A549 treated with dexamethasone at 1 μM for 4 hours (cell line): ENCODE data around the gene SRPRA. TPM values are rescaled to one million over a fixed set of nuclear protein-coding genes. Genes with fewer than 3 reads are reported as not detected.

Experiments used
- total RNA-seq: library from RNA; stranded (reverse); fragments of 200-300 nt; extraction: Qiagen RNA extraction; gene quantifications from 5 replicates; pipeline ENCODE4 v1.2.3, GENCODE V29; 2022

Gene SRPRA
- total RNA-seq = 57.1 to 60.7 TPM (median 59.4 TPM) in 5 replicates

GRCh38 chr11:126268708-126269579 is at the start of gene SRPRA, which contains the start of gene FOXRED1:
Gene SRPRA (minus strand): TSS chr11:126268895. CDS start chr11:126268804, 91 bp downstream.
Gene FOXRED1 (plus strand): TSS chr11:126269154. CDS start chr11:126269207, 53 bp downstream.

DNA sequence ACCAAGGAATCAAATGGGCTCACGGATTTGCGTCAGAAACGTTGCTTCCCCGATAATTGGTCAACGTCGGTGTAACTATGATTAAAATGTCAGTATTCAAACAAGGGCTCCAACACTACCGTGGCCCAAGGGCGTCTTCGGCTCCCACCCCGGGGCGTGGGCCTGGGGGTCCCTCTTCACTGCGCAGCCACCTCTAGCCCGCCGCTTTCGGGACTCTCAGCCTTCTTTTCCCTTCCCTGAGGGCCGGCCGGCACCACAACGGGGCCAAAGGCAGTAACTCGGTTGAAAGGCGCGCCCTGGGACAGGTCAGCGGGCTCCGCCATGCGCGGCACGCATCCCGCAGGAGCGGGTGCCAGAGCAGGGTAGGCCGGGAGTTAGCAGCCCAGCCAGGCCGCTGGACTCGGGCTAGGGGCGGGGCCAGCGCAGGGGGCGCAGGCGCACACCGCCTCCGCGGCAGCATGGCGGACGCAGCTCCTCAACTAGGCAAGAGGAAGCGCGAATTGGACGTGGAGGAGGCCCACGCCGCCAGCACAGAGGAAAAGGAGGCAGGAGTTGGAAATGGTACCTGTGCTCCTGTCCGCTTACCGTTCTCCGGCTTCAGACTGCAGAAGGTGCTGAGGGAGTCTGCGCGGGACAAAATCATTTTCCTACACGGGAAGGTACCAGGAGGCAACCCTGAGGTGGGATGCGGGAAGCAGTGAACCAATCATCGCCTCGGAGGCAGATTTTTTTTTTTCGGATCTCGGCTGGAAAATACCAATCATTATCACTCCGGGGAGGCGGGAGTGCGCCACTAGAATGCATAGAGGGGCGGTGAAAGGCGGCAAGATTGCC is 35.1 kb upstream of the SRPRA start, which contains the start of gene DCPS:
Gene DCPS (plus strand): TSS at position 438 of the 834 bp plus-strand sequence. CDS start 21 bp downstream, at position 459.

DNA sequence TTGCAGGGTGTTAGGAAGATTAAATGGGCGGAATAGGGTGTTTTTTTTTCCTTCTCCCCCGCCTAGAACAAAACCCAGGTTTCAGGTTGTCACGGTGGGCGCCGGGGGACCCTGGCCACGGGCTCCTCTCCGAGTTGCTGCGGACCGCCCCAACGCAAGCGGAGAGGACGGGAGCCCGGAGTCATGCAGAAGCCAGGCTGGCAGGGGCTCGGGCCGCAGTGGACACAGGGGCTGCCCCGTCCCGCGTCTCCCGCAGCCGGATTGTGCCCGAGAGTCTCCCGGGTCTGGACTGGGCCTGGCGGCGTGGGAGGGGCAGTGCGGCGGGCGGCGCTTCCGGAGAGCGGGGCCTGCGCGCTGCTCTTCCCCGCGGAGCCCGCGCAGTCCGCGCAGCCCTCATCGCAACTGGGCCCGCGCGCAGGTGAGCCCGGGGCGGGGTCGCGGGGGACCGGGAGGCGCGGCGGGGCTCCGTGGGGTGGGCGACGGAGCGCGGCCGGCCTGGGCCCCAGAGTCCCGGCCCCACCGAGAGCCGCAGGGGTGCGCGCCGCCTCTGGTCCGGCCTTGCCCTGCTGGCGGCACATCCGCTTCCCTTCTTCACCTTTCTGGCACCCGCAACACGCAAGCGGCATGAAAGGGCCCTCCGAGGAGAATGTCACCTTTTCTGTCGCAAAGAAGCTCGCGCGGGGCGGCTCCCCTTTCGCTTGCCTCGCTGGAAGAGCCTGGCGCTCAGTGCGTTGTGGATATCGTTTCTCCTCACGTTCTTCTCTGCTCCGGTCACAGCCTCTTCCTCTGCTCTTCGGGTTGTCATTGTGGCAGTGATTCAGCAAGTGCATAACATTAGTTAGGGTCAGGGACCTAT is 14.3 kb upstream of the SRPRA start, which contains the start of gene TIRAP:
Gene TIRAP (plus strand): TSS at position 358 of the 856 bp plus-strand sequence. CDS start 7,802 bp downstream, outside the sequence.

Other genes with a start within 250 kb of the SRPRA start
- 1.2 to 2.9 TPM (median 1.6 TPM) in 5 replicates for gene CDON, start 206.0 kb downstream of the SRPRA start, total RNA-seq
- gene RPUSD4, start 57.2 kb downstream of the SRPRA start, total RNA-seq = 15.0 to 16.5 TPM (median 15.6 TPM) in 5 replicates
- gene FAM118B, start 57.1 kb downstream of the SRPRA start, total RNA-seq = 13.4 to 16.9 TPM (median 14.9 TPM) in 5 replicates
- gene FOXRED1, start 259 bp upstream of the SRPRA start, total RNA-seq = 18.8 to 23.1 TPM (median 21.6 TPM) in 5 replicates
- gene TIRAP, start 14.2 kb upstream of the SRPRA start, total RNA-seq = 5.6 to 7.5 TPM (median 6.6 TPM) in 5 replicates
- gene DCPS, start 35.2 kb upstream of the SRPRA start, total RNA-seq = 18.5 to 20.7 TPM (median 19.2 TPM) in 5 replicates
- 28.4 to 32.6 TPM (median 30.7 TPM) in 5 replicates for gene ST3GAL4, start 86.8 kb upstream of the SRPRA start, total RNA-seq